Fibroblast of mammary gland (primary cell): ENCODE measurements around the gene LRBA.

Experiments used
- DNase-seq: peaks from one replicate; pipeline ENCODE4 v3.0.0-alpha.2; 2010; ENCODE audit warnings: low read depth
- H3K4me3 ChIP-seq: 2 replicates; pipeline ENCODE4 v1.5.1; 2011; ENCODE audit warnings: low read depth, mild to moderate bottlenecking, low read length, moderate library complexity; ENCODE audit not compliant: control insufficient read depth
- TF ChIP-seq, protein P1 (sequence below): conservative IDR thresholded peaks from 2 replicates; pipeline ENCODE4 v1.5.1; 2011; ENCODE audit warnings: low read depth, low read length, inconsistent platforms; ENCODE audit not compliant: control insufficient read depth, insufficient read depth

LRBA gene

DNA sequence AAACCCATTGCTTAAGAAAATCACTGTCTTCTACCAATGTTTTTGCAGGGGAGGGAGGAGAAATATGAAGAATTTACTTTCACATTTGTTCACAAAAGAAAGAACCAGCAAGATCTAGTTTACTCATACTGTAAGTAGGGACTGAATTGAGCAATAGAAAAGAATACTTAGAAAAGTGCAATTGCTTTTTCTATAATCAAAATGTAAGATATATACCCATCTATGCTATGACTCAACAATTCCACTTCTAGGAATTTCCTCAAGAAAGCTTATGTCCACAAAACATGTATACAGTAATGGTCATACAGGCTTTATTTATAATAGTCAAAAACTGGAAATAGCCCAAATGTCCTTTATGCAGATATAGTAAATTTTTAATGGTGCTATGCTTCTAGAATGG, 196.4 kb downstream of the LRBA start:
- DNase-seq: peak; percentile 26
- TF ChIP-seq, protein P1, sequence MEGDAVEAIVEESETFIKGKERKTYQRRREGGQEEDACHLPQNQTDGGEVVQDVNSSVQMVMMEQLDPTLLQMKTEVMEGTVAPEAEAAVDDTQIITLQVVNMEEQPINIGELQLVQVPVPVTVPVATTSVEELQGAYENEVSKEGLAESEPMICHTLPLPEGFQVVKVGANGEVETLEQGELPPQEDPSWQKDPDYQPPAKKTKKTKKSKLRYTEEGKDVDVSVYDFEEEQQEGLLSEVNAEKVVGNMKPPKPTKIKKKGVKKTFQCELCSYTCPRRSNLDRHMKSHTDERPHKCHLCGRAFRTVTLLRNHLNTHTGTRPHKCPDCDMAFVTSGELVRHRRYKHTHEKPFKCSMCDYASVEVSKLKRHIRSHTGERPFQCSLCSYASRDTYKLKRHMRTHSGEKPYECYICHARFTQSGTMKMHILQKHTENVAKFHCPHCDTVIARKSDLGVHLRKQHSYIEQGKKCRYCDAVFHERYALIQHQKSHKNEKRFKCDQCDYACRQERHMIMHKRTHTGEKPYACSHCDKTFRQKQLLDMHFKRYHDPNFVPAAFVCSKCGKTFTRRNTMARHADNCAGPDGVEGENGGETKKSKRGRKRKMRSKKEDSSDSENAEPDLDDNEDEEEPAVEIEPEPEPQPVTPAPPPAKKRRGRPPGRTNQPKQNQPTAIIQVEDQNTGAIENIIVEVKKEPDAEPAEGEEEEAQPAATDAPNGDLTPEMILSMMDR: no peak
- H3K4me3 ChIP-seq: no peak overlapping the region

DNA sequence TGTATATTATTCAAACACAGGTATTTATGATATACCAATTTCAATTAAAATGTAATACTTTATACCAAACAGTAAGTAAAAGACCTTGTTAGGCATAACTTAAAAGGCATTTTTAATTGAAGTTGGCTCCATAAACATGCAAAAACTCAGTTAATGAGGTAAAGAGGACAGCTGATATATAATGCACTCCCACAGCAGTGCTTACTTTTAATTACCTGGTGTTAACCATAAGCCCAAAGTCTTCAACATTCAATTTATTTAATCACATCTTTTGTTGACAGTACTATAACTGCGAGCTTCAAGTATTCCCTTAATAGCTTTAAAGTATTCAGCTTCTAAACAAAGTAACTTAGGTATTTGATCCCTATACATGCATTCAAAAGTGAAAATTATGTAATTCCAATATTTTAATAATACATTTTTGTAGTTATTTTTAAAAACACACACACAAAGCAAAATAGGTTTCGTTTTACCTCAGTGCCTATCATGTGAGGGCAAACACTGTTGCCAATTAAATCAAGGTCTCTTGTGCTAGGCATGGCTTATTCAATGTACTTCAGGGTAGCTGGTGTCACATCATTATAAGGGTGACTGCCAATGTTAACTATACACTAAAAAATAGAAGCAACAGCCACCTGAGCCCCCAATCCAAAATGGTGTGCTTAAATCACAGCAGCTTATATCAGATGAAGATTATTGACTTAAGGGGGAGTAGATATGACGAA, 197.1 kb downstream of the LRBA start:
- TF ChIP-seq, protein P1: no peak
- no peak for DNase-seq
- H3K4me3 ChIP-seq: no peak overlapping the region

DNA sequence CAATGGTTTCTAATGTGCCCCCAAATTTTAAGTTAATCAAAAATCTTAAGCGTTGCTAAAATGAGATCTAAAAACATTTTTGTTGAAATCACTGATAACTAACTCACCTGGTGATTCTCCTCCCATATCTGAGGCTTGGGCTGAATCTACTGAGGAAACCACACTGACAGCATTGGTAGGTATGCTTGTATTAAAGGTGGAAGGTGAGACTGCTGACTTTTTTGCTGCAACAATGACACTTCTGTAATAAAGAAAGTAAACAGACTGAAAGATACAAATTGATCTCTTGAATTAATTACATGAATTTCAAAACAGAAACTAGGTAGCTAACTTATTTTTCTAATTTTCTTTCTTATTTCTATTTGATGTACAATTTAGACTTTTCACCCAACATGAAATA, 198.1 kb downstream of the LRBA start:
- TF ChIP-seq, protein P1: no peak
- H3K4me3 ChIP-seq: no peak overlapping the region
- DNase-seq: no peak

DNA sequence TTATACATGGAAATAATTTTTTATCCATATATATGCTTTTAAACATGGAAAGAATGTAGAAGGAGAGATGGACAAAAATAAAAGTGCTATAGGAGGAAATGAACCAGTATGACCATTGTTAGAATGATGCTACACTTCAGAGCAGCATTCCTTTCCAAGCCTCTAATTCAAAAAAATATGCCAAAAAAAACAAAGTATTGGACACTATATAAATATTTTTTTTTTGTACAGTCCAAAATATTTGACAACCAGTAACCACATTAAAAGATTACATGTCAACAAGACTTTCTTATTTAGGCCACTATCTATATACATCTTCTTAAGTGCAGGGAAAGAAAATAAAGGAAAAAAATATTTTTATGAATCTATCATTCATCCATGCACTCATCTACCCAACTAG, 198.6 kb downstream of the LRBA start:
- no peak for DNase-seq
- no peak overlapping the region for H3K4me3 ChIP-seq
- TF ChIP-seq, protein P1: no peak

DNA sequence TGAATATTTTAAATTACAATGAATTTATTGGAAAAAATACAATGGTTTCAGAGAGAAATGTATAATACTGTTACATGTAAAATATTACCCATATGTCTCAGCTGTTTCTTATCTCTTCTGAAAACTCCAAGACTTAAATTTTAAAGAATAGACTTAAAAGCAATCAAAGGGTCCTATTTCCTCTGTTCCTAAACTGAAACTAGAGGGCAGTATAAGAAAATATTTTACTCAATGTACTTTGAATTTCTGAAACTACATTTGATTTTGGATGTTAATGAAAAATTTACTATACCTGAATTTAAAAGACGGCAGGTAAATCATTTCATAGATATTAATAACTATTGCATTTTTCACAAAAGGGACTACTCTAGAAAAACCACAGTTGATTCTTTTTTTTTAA, 200.2 kb downstream of the LRBA start:
- TF ChIP-seq, protein P1: no peak
- DNase-seq: no peak
- H3K4me3 ChIP-seq: no peak overlapping the region

DNA sequence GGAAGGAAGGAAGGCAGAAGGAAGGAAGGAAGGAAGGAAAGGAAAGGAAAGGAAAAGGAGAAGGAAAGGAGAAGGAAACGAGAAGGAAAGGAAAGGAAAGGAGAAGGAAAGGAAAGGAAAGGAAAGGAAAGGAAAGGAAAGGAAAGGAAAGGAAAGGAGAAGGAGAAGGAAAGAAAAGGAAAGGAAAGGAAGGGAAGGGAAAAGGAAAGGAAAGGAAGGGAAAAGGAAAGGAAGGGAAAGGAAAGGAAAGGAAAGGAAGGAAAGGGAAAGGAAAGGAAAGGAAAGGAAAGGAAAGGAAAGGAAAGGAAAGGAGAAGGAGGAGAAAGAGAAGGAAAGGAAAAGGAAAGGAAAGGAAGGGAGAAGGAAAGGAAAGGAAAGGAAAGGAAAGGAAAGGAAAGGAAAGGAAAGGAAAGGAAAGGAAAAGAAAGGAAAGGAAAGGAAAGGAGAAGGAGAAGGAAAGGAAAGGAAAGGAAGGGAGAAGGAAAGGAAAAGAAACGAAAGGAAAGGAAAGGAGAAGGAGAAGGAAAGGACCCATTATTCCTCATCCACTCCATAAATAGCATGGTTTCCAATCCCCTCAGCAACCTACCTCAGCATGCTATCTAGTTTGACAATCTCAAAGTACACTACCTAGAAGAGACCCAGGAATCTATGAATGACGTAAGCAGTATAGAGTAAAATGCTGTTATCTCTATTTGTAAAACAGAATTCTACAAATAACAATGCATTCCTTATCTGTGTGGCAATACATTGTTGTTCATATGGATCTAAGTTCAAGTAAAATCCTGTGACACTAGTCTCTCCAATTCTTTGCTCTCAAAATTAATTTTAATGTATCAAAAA, 209.7 kb downstream of the LRBA start:
- DNase-seq: no peak
- H3K4me3 ChIP-seq: no peak overlapping the region
- TF ChIP-seq, protein P1: no peak
